Endothelial cell of umbilical vein (primary cell): Measurements from ENCODE around the gene CNTFR. TPM values are rescaled to one million over a fixed set of nuclear protein-coding genes. Genes with fewer than 3 reads are reported as not detected.

Experiments used
- BruUV-seq: library from RNA; stranded (reverse); fragments of 400-500 nt; replicated peaks from 2 replicates; lab custom pipeline; 2021; lab: Mats Ljungman, UMichigan
- CTCF ChIA-PET: fragments of 300-600, 350-600 bp; sonication (Branson Sonifier 250); formaldehyde crosslinking; loops from one replicate; lab custom pipeline; 2021; ENCODE audit warnings: antibody characterized with exemption, inconsistent platforms; lab: Charles Lee
- POLR2A ChIA-PET: fragments of 300-600, 350-600 bp; sonication (Branson Sonifier 250); formaldehyde crosslinking; loops from one replicate; lab custom pipeline; 2021; ENCODE audit warnings: antibody characterized with exemption, inconsistent platforms; lab: Charles Lee
- DNase-seq: peaks from one replicate; pipeline ENCODE4 v3.0.0-alpha.2; 2011; ENCODE audit warnings: low read depth, low spot score
- FAIRE-seq: peaks from 2 replicates; lab custom pipeline; 2011; peaks lifted over from hg19 to GRCh38; lab: Jason Lieb, UNC
- H2AFZ ChIP-seq: 2 replicates; pipeline ENCODE4 v1.6.0; 2012; ENCODE audit warnings: low read depth, low read length, control low read depth, inconsistent platforms
- H3K27ac ChIP-seq: 2 replicates; pipeline ENCODE4 v1.5.1; 2011; ENCODE audit warnings: low read depth, mild to moderate bottlenecking, control low read depth, low read length, moderate library complexity; ENCODE audit not compliant: insufficient read depth
- H3K27me3 ChIP-seq, 2 experiments: 2 replicates each; pipeline versions ENCODE4 v1.6.0 to v1.6.1; 2011; ENCODE audit warnings: low read length in 2 of 2, mixed read lengths in 1 of 2; ENCODE audit not compliant: control insufficient read depth in 2 of 2, insufficient read depth in 2 of 2
- H3K36me3 ChIP-seq, 2 experiments: 2 replicates in 1 of 2; 3 replicates in 1 of 2; pipeline ENCODE4 v1.5.1; 2011; ENCODE audit warnings: low read length in 2 of 2, mild to moderate bottlenecking in 1 of 2, moderate library complexity in 1 of 2; ENCODE audit not compliant: control insufficient read depth in 2 of 2, insufficient read depth in 2 of 2; ENCODE audit errors: extremely low read depth in 1 of 2
- H3K4me1 ChIP-seq: 3 replicates; pipeline ENCODE4 v1.5.1; 2011; ENCODE audit warnings: mild to moderate bottlenecking, low read length; ENCODE audit not compliant: control insufficient read depth, insufficient read depth; ENCODE audit errors: extremely low read depth
- H3K4me2 ChIP-seq: 2 replicates; pipeline ENCODE4 v1.6.1; 2011; ENCODE audit warnings: low read length, control low read depth, mixed read lengths; ENCODE audit not compliant: insufficient read depth
- H3K4me3 ChIP-seq, 3 experiments: fragments of 200-600 bp in 1 of 3; sonication (generic), shearing (Covaris generic) in 1 of 3; replicated peaks in 1 of 3; 2 replicates each; pipeline ENCODE4 v1.5.1; 2011 to 2016; ENCODE audit warnings: control low read depth in 3 of 3, low read length in 3 of 3, mild to moderate bottlenecking in 2 of 3, inconsistent platforms in 1 of 3, low read depth in 1 of 3, moderate library complexity in 1 of 3; ENCODE audit not compliant: insufficient read depth in 1 of 3
- H3K79me2 ChIP-seq: 2 replicates; pipeline ENCODE4 v1.6.0; 2012; ENCODE audit warnings: low read length, inconsistent platforms; ENCODE audit not compliant: control insufficient read depth, insufficient read depth
- H3K9ac ChIP-seq: replicated peaks from 2 replicates; pipeline ENCODE3; 2011; ENCODE audit warnings: low read length, control low read depth; ENCODE audit not compliant: insufficient read depth; ENCODE audit errors: extremely low read depth
- H3K9me1 ChIP-seq: replicated peaks from 3 replicates; pipeline ENCODE4 v1.6.0; 2011; ENCODE audit warnings: mild to moderate bottlenecking, low read length; ENCODE audit not compliant: control insufficient read depth, insufficient read depth; ENCODE audit errors: extremely low read depth
- H3K9me3 ChIP-seq: replicated peaks from 2 replicates; pipeline ENCODE4 v1.5.1; 2012; ENCODE audit warnings: low read length, inconsistent platforms; ENCODE audit not compliant: control insufficient read depth, insufficient read depth
- H4K20me1 ChIP-seq: replicated peaks from 2 replicates; pipeline ENCODE3; 2011; ENCODE audit warnings: mild to moderate bottlenecking, low read length; ENCODE audit not compliant: control insufficient read depth, insufficient read depth; ENCODE audit errors: extremely low read depth
- EZH2 ChIP-seq: IDR thresholded peaks from 2 replicates; pipeline ENCODE4 v1.6.1; 2012; ENCODE audit warnings: borderline replicate concordance, low read depth, mild to moderate bottlenecking, moderate library complexity, low read length, inconsistent platforms; ENCODE audit not compliant: severe bottlenecking
- FOS ChIP-seq: IDR thresholded peaks from 2 replicates; pipeline ENCODE4 v1.6.1; 2011; ENCODE audit warnings: mild to moderate bottlenecking, low read length, moderate library complexity, borderline replicate concordance; ENCODE audit not compliant: insufficient read depth
- GATA2 ChIP-seq: IDR thresholded peaks from 2 replicates; pipeline ENCODE4 v1.7.0; 2011; ENCODE audit warnings: low read depth, mild to moderate bottlenecking, moderate library complexity, mixed read lengths, low read length; ENCODE audit not compliant: insufficient read length, insufficient read depth
- JUN ChIP-seq: IDR thresholded peaks from 2 replicates; pipeline ENCODE4 v1.6.1; 2011; ENCODE audit warnings: borderline replicate concordance, low read depth; ENCODE audit not compliant: insufficient read length, insufficient read depth
- MYC ChIP-seq: IDR thresholded peaks from one replicate; pipeline ENCODE4 v1.6.1; 2011; ENCODE audit warnings: mild to moderate bottlenecking, low read depth, low read length
- POLR2A ChIP-seq: IDR thresholded peaks from 2 replicates; pipeline ENCODE4 v1.6.1; 2012; ENCODE audit warnings: low read depth, mild to moderate bottlenecking, control low read depth, low read length
- POLR2AphosphoS5 ChIP-seq: IDR thresholded peaks from 2 replicates; pipeline ENCODE4 v1.6.1; 2012; ENCODE audit warnings: low read depth, mild to moderate bottlenecking, control low read depth, low read length, moderate library complexity; ENCODE audit not compliant: insufficient read depth
- dilution Hi-C: fragments of 300-500 bp; cut with MboI; formaldehyde crosslinking; loops from one replicate; pipeline ENCODE4 v1.15.0; 2019; ENCODE audit warnings: low sequenced_read_pairs; ENCODE audit not compliant: extremely low pct_ligation_motif_present
- intact Hi-C: fragments of 100-400 bp; cut with micrococcal nuclease; formaldehyde crosslinking; loops from one replicate; pipeline ENCODE4 v1.10.0; 2022
- polyA plus RNA-seq, 4 experiments: library from polyadenylated mRNA; depleted of rRNA in 3 of 4; stranded (reverse) in 3 of 4; unstranded in 1 of 4; fragments of >200 nt; gene quantifications; 2 replicates each; pipeline versions ENCODE4 v1.2.1 to v1.2.3, GENCODE V29; 2011 to 2012; ENCODE audit warnings: missing spikeins in 1 of 4
- total RNA-seq: library from RNA; stranded (reverse); gene quantifications from 2 replicates; pipeline ENCODE4 v1.2.3, GENCODE V29; 2021
- TF ChIP-seq, protein P1 (sequence below): IDR thresholded peaks from 2 replicates; pipeline ENCODE4 v1.6.1; 2011; ENCODE audit not compliant: insufficient read depth, insufficient read length
- TF ChIP-seq, protein P2 (sequence below), 2 donors: IDR thresholded peaks; 1 replicate in 1 of 2; 2 replicates in 1 of 2; pipeline ENCODE4 v1.5.1; 2011; ENCODE audit warnings: low read length in 2 of 2, mild to moderate bottlenecking in 2 of 2, moderate library complexity in 2 of 2, control low read depth in 1 of 2, inconsistent platforms in 1 of 2, low read depth in 1 of 2; ENCODE audit not compliant: insufficient read depth in 1 of 2; ENCODE audit errors: extremely low read depth in 1 of 2

Gene CNTFR
- total and polyA plus RNA-seq, 2 donors (not counting 3 experiments of a cell fraction or from before 2014, with no cell fraction given), result not detected

GRCh38 chr9:34505370-34506120, 84.0 kb downstream of the CNTFR start:
- no peak for FAIRE-seq
- CTCF ChIA-PET, result interaction anchor here (1.0 to 2.7 kb wide), 5 partner anchors 18 to 102 kb away, joined by 3 to 19 read pairs (median 11); no protein-coding TSS in a partner anchor

GRCh38 chr9:34503406-34503805, 86.1 kb downstream of the CNTFR start:
- intact Hi-C loops (no loop called here), dilution Hi-C loops (loop anchor here (25.0 kb wide), 1 partner anchor 91 kb away; no protein-coding TSS in a partner anchor)

More at GRCh38 chr9:34505370-34506120, 84.0 kb downstream of the CNTFR start:
- DNase-seq, result no peak
- peaks cover 10 to 17% of the 10 kb centered on the region in 2 experiments for H3K27me3 ChIP-seq
- no peaks in the 10 kb centered on the region for H3K9me3 ChIP-seq
- no peak for TF ChIP-seq POLR2AphosphoS5
- H2AFZ ChIP-seq, result no peak overlapping the region
- intact Hi-C loops (no loop called here), dilution Hi-C loops (loop anchor here (25.0 kb wide), 1 partner anchor 93 kb away; no protein-coding TSS in a partner anchor)
- POLR2A ChIA-PET, result no interaction called here
- no peaks in the 10 kb centered on the region for H3K9me1 ChIP-seq
- no peaks in the 10 kb centered on the region for H4K20me1 ChIP-seq
- no TSS peak for BruUV-seq
- H3K79me2 ChIP-seq, result no peaks in the 10 kb centered on the region
- H3K36me3 ChIP-seq, result no peaks in the 10 kb centered on the region
- no peaks in the 10 kb centered on the region for H3K4me1 ChIP-seq
- no peak overlapping the region for H3K27ac ChIP-seq
- H3K4me3 ChIP-seq, result no peak overlapping the region
- no peak overlapping the region for H3K4me2 ChIP-seq
- no peak overlapping the region for H3K9ac ChIP-seq

More at GRCh38 chr9:34503406-34503805, 86.1 kb downstream of the CNTFR start:
- Histone ChIP-seq H3K9me1 (no peaks in the 10 kb centered on the region), H3K79me2 (no peaks in the 10 kb centered on the region), H3K36me3 (no peaks in the 10 kb centered on the region), H3K9ac (no peak overlapping the region), H3K4me2 (no peak overlapping the region), H3K4me3 (no peak overlapping the region), H3K9me3 (no peaks in the 10 kb centered on the region), H3K4me1 (no peaks in the 10 kb centered on the region), H2AFZ (no peak overlapping the region), H3K27me3 (peaks cover 10 to 17% of the 10 kb centered on the region in 2 experiments), H3K27ac (no peak overlapping the region), H4K20me1 (no peaks in the 10 kb centered on the region)
- BruUV-seq, result no TSS peak
- DNase-seq (no peak), FAIRE-seq (no peak)
- ChIA-PET POLR2A (no interaction called here), CTCF (interaction anchor here (0.9 to 5.1 kb wide), 11 partner anchors 10 to 101 kb away, joined by 3 to 117 read pairs (median 10); no protein-coding TSS in a partner anchor)
- TF ChIP-seq JUN (no peak), POLR2A (no peak), MYC (no peak), GATA2 (no peak), FOS (no peak), EZH2 (no peak), POLR2AphosphoS5 (no peak)
- TF ChIP-seq, protein P1, sequence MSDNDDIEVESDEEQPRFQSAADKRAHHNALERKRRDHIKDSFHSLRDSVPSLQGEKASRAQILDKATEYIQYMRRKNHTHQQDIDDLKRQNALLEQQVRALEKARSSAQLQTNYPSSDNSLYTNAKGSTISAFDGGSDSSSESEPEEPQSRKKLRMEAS, result no peak
- TF ChIP-seq, protein P2, sequence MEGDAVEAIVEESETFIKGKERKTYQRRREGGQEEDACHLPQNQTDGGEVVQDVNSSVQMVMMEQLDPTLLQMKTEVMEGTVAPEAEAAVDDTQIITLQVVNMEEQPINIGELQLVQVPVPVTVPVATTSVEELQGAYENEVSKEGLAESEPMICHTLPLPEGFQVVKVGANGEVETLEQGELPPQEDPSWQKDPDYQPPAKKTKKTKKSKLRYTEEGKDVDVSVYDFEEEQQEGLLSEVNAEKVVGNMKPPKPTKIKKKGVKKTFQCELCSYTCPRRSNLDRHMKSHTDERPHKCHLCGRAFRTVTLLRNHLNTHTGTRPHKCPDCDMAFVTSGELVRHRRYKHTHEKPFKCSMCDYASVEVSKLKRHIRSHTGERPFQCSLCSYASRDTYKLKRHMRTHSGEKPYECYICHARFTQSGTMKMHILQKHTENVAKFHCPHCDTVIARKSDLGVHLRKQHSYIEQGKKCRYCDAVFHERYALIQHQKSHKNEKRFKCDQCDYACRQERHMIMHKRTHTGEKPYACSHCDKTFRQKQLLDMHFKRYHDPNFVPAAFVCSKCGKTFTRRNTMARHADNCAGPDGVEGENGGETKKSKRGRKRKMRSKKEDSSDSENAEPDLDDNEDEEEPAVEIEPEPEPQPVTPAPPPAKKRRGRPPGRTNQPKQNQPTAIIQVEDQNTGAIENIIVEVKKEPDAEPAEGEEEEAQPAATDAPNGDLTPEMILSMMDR (IDR thresholded peaks at IDR 0.05; ENCODE audit: extremely low read depth in 1 of 2, insufficient read depth in 1 of 2, low read depth in 1 of 2, low read length in 2 of 2), result no peak
